Middle frontal gyrus (tissue), 1 donor: ENCODE results near the gene ARHGAP8.

Experiments used
- DNase-seq: peaks from one replicate; pipeline ENCODE4 v3.0.0-alpha.2; 2015; ENCODE audit warnings: low spot score; ENCODE audit errors: extremely low spot score

The ARHGAP8 gene

GRCh38 chr22:44802071-44802700 lies 49.8 kb downstream of the ARHGAP8 start:
- DNase-seq, result no peak

- DNase-seq, result no peak
Observed at GRCh38 chr22:44802956-44803355, 50.6 kb downstream of the ARHGAP8 start.

GRCh38 chr22:44804327-44804726 lies 52.0 kb downstream of the ARHGAP8 start:
- DNase-seq, result no peak

GRCh38 chr22:44805711-44806110 lies 53.3 kb downstream of the ARHGAP8 start:
- no peak for DNase-seq

- no peak for DNase-seq
Observed at GRCh38 chr22:44807232-44807631, 54.9 kb downstream of the ARHGAP8 start.

- no peak for DNase-seq
Observed at GRCh38 chr22:44807915-44808690, 55.7 kb downstream of the ARHGAP8 start.

GRCh38 chr22:44809456-44809855 lies 57.1 kb downstream of the ARHGAP8 start:
- DNase-seq, result no peak

GRCh38 chr22:44811141-44811540 lies 58.8 kb downstream of the ARHGAP8 start:
- DNase-seq, result no peak

- DNase-seq, result no peak
Observed at GRCh38 chr22:44813416-44813815, 61.0 kb downstream of the ARHGAP8 start.

GRCh38 chr22:44814266-44815098 lies 62.1 kb downstream of the ARHGAP8 start:
- no peak for DNase-seq

GRCh38 chr22:44815099-44816070 lies 63.0 kb downstream of the ARHGAP8 start:
- DNase-seq, result no peak

- DNase-seq, result no peak
Observed at GRCh38 chr22:44816141-44816540, 63.8 kb downstream of the ARHGAP8 start.

- no peak for DNase-seq
Observed at GRCh38 chr22:44818727-44819126, 66.4 kb downstream of the ARHGAP8 start.

GRCh38 chr22:44819966-44820631 lies 67.7 kb downstream of the ARHGAP8 start:
- DNase-seq, result no peak

- no peak for DNase-seq
Observed at GRCh38 chr22:44821741-44822475, 69.5 kb downstream of the ARHGAP8 start.

- DNase-seq, result no peak
Observed at GRCh38 chr22:44822534-44822933, 70.2 kb downstream of the ARHGAP8 start.

GRCh38 chr22:44823396-44823795 lies 71.0 kb downstream of the ARHGAP8 start:
- no peak for DNase-seq

GRCh38 chr22:44823806-44824205 lies 71.4 kb downstream of the ARHGAP8 start:
- no peak for DNase-seq

- no peak for DNase-seq
Observed at GRCh38 chr22:44824271-44824670, 71.9 kb downstream of the ARHGAP8 start.
